Activated CD4-positive, alpha-beta T cell treated with anti-CD3 and anti-CD28 coated beads, Interleukin-10, Interleukin-2, amounts not matched to agents 100 ng/mL and 50 ng/mL, durations not matched to agents 16 hours and 8 hours (primary cell): ENCODE results near the gene SLC7A14.

Experiments used
- DNase-seq: peaks from one replicate; pipeline ENCODE4 v3.0.0-alpha.2; 2020

SLC7A14 gene

GRCh38 chr3:170531657-170532335, 54.1 kb downstream of the SLC7A14 start:
- DNase-seq: no peak

DNA sequence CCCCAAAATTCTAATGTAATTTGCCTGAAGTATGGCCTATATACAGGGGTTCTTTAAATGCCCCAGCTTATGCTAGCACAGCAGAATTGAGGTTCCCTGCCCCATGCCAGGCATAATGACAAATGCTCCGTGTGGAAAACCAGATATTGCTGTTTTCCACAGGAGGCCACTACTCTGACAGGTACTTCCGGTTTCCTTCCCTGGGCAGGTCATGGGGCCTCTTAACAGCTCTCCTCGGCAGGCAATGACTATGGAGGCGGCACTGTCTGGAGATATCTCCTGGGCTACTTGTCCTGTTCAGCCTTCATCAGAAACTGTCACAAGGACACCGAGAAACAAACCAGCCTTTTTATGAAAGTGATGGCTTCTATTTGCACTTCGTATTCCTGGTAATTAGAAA, 54.8 kb downstream of the SLC7A14 start:
- no peak for DNase-seq

DNA sequence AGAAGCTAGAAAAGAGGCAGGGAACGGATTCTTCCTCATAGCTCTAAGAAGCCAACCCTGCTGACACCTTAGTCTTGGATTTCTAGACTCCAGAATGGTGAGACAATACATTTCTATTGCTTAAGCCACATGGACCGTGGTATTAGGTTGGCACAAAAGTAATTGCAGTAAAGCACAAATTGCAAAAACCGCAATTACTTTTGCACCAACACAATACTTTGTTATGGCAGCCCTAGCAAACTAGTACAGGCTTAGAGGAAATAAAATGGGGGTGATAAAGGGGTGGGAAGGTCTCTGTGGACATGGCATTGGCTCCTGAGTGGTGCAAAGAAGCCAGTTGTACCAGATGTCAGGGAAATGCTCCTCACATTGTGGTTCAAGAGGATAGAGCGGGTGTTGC, 56.0 kb downstream of the SLC7A14 start:
- DNase-seq: no peak

- no peak for DNase-seq
Observed at GRCh38 chr3:170529346-170529745, 56.5 kb downstream of the SLC7A14 start.

DNA sequence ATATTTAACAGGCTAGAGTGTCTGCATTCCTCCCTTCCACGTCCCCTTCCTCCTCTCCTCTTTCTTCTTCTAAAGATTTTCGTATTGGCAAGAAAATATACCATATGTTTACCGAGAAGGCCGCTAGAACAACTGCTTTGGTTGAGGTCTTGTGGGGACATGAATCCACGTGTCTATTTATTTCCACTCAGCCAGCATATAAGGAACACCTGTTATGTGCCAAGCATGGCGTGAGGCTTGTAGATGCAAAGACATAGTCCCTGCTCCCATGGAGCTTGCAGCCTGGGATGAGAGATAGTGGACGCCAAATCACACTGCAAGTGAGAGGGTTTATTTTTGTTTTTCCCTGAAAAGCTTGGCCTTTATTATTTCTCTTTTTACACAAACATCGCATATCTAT, 57.1 kb downstream of the SLC7A14 start:
- DNase-seq: no peak

- no peak for DNase-seq
Observed at GRCh38 chr3:170524073-170524472, 61.8 kb downstream of the SLC7A14 start.

DNA sequence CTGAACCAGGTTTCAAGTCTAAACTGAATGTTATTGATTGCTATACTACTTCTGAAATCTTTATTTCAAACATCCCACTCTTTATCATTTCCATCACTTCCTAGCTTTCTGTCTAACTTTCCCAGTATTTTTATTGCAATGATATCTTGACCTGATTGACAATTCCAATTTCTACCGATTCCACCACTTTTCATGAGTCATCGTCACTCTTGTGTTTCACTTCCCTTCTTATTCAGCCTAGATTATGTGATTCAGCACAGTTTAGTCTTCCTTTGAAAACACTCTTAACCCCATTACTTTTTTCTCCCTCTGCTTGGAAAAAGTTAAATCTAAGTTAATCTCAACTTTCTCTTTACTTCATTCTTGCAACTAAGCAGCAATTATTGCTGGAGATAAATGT, 62.6 kb downstream of the SLC7A14 start:
- DNase-seq: peak; percentile 30

DNA sequence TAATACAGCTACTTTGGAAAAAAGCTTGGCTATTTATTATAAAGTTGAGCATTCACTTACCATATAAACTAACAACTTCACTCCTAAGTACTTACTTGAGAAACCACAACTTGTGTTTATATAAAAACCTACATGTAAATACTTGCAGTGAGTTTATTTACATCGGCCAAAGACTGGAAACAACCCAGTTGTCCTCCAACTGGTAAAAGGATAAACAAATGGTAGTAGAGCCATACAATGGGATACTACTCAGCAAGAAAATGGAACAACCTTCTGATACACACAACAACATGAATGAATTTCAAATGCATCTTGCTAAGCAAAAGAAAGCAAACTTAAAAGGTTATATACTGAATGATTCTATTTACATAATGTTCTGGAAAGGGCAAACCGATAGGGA, 63.7 kb downstream of the SLC7A14 start:
- no peak for DNase-seq

DNA sequence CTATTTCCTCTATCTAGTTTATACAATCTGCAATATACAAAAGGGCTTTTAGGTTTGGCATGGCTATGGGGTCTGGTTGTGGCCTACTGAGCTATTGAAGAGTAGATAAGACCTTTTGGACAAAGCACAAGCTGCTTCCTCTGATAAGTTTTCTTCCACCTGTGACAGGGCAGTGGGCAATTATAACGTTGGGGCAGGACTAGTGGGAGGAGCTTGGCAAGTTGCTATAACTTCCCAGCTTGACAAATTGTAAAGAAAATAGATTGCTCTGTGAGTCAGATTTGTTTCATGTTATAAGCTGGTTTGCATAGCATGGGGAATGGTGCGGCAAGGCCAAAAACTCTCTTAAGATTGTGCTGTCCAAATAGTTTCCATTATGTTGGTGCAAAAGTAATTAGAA, 64.9 kb downstream of the SLC7A14 start:
- no peak for DNase-seq

DNA sequence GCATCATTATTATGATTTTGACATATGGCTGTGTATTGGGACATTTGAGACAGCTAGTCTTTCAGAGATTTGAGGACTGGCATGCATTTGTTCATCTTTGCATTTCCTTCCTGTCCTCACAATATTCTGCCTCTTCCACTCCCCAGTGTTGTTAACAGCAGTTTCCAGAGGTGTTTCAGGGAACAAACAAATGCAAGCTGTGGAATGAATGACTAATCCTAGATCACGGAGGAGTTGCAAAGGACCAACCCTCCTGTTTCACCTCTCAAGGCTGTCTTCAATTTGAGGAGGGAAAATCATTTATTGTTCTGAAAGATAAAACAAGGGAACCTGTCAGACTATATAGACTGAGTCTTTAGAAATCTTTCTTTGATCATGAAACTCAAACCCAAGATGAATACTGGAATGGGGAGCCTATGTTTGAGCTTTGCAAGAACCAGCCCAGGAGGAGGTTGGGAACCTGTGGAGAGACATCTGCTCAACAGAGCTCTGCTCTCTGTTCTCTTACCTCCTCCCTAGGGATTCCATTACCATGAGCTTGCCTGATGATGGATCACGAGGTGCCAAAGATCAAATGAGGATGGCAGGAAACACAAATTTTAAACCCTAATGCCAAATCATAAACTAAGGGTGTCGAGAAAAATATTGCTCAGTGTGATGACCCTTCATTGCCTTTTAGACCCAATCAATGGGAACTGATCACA, 68.5 kb downstream of the SLC7A14 start:
- DNase-seq: no peak

GRCh38 chr3:170513642-170514041, 72.2 kb downstream of the SLC7A14 start:
- DNase-seq: no peak

DNA sequence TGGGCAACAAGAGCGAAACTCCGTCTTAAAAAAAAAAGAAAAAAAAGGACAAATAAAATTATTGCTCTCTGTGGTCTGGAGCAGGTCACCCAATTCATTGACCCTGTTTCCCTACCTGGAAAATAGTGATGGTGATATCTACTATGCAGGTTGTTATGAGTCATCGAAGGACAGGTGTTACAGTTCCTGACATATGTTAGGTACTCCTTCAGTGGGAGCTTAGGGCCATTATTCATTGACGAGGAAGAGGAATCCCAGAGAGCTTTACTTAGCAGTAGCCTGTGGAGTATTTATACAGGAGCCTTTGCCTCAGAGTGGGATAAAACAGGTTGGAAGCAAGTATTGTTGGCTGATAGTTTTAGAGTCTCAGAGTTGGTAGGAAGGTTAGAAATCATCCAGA, 74.5 kb downstream of the SLC7A14 start:
- no peak for DNase-seq

DNA sequence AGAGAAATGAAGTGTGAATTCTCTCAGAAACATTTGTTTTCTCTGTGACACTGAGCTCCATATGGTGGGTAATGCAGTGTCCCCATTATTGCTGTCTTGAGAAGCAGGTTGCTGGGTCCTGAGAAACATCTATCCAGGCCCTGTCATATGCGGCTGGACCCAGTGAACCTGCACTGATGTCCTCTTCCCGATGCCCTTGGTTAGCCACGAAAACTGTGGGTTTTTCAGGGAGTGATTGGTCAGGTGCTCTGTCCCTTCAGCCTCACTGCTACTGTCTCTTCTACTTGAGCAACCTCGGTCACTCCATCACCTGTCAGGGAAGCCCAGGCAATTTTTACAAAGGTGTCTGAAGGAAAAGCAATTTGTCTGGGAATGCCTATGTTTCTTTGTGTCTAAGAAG, 77.0 kb downstream of the SLC7A14 start:
- DNase-seq: no peak

- no peak for DNase-seq
Observed at GRCh38 chr3:170508291-170508690, 77.6 kb downstream of the SLC7A14 start.

- no peak for DNase-seq
Observed at GRCh38 chr3:170507063-170507462, 78.8 kb downstream of the SLC7A14 start.

DNA sequence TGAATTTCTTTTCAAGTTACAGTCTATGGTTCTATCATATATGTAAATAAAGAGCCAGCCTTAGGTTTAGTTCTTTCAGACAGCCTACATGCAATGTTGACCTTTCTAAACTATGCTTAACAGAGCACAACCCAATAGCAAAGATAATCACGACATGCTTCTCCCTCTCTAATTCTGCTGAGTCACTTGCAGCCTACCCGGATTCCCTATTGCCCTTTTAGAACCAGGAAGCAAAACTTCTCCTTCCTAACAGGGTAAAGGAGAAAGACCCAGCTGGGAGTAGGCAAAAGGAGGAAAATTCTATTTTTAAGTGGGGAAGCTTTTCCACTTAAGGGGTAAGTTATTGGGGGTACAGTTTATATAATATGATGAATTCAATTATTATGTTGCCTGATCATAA, 79.3 kb downstream of the SLC7A14 start:
- no peak for DNase-seq

GRCh38 chr3:170502297-170502696, 83.6 kb downstream of the SLC7A14 start:
- no peak for DNase-seq

DNA sequence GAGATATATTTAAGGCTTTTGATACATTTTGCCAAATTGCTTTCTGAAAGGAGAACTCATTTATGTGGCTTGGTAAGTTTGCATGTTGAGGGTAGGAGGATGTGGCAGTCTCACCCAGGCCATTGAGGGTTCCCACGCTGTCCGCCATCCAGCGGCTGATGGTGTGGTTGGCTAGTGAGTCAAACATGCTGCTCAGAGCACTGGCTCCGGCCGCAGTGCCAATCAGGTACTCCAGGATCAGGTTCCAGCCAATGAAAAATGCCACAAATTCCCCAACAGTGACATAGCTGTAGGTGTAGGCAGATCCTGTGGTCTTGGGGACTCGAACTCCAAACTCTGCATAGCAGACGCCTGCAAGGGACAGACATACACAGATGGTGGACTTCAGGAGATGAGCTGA, 84.9 kb downstream of the SLC7A14 start:
- no peak for DNase-seq

GRCh38 chr3:170500462-170500861, 85.4 kb downstream of the SLC7A14 start:
- no peak for DNase-seq

DNA sequence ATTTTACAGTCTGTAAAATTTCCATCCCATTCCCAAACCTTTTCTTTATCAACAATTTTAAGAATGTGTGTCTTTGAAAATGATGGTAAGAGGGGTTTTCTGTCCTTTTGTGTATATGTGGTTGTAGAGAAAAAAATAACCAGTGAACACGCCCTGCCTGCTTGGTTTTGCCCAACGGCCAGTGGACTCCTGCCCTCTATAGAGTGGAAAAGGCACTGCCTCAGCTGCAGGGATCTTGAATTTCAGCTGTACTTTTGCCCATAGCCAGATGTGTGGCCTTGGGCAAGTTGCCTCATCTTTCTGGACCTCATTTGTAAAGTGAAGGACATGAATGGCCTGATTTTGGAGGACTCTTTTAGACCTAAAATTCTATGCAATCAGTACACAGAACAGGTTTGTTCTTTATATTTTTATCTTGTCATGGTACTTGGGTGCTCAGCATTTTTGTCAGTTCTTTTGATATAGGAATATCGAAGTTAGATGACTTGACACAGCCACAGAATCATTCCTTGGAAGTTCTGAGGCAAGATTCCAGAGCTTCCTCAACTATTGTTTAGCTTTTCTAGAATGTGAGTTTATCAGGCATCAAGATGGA, 86.2 kb downstream of the SLC7A14 start:
- DNase-seq: peak; percentile 23

DNA sequence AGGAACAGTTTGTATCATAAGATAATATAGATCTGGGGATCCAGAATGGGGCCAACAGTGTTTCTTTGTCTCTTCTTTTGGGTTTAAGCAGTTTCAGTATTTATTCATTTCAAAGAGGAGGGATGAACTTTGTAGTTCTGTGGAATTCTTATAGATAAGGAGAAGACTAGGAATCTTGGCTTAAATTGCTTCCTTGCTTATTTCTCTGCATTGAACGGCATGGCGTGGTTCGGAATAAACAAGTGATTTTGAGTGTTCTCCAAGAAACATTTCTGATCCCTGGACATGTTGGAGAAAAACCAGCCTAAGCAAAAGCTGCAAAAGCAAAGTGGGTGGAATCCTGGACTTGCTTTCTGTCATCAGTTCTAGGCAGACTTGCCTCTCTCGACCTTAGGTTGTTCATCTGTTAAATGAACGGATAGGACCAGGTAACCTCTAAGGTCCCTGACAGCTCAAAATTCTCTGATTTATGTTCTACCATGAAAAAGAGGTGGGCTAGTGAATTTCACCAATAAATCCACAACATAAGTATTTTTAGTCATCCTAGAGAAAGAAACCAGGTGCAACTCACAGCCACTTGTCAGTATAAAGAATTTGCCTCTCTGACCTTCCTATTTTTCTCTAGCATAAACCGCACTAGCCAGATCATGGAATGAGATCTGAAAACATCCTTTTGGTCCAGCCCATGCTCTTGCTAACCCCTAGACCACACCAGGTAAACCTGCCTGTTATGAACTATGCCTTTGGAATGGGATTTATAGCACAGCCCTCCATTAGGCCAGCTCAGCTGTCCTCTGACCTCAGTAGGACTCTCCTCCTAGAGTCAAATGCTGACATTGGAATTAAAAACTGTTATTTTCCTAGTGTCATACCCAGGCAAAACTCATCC, 88.4 kb downstream of the SLC7A14 start:
- DNase-seq: no peak

DNA sequence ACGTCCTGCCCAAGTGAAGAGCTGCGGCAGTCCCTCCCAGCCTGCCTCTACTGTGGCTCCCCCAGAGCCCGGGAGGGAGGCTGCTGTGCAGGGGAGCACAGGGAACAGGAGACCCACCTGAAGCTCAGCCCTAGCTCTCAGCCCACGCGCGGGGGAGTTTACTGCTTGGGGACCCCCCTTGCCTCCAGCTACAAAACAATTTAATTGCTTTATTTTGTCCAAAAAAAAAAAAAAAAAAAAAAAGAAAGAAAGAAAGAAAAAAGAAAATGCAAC, 89.1 kb downstream of the SLC7A14 start:
- no peak for DNase-seq

- DNase-seq: no peak
Observed at GRCh38 chr3:170496026-170496867, 89.6 kb downstream of the SLC7A14 start.
